HS-5 (cell line): ENCODE measurements around the gene TRAF3.
"Not testable (repeated sequence)": the region's sequence is repeated elsewhere in the genome, so short reads cannot be mapped to it uniquely, and the experiment has no call there.

Experiments used
- DNase-seq: peaks from one replicate; pipeline ENCODE4 v3.0.0-alpha.2; 2012; ENCODE audit warnings: low read depth

TRAF3 gene

GRCh38 chr14:102752239-102752847 lies 24.9 kb upstream of the TRAF3 start:
- DNase-seq, result no peak

- DNase-seq, result no peak
Observed at GRCh38 chr14:102754370-102755262, 22.6 kb upstream of the TRAF3 start.

GRCh38 chr14:102757646-102758045 lies 19.6 kb upstream of the TRAF3 start:
- no peak for DNase-seq

- no peak for DNase-seq
Observed at GRCh38 chr14:102758087-102758486, 19.2 kb upstream of the TRAF3 start.

GRCh38 chr14:102759456-102760187 lies 17.6 kb upstream of the TRAF3 start:
- no peak for DNase-seq

- DNase-seq, result no peak
Observed at GRCh38 chr14:102760496-102761193, 16.6 kb upstream of the TRAF3 start.

- DNase-seq, result no peak
Observed at GRCh38 chr14:102761206-102761605, 16.0 kb upstream of the TRAF3 start.

GRCh38 chr14:102764220-102764671 lies 13.0 kb upstream of the TRAF3 start:
- no peak for DNase-seq

GRCh38 chr14:102765770-102766169 lies 11.5 kb upstream of the TRAF3 start:
- not testable (repeated sequence) for DNase-seq

- DNase-seq, result no peak
Observed at GRCh38 chr14:102768223-102769048, 8.8 kb upstream of the TRAF3 start.

- DNase-seq, result no peak
Observed at GRCh38 chr14:102769049-102769327, 8.3 kb upstream of the TRAF3 start.

GRCh38 chr14:102770147-102771123 lies 6.8 kb upstream of the TRAF3 start:
- no peak for DNase-seq

- DNase-seq, result no peak
Observed at GRCh38 chr14:102771144-102771543, 6.1 kb upstream of the TRAF3 start.

- no peak for DNase-seq
Observed at GRCh38 chr14:102772781-102773570, 4.3 kb upstream of the TRAF3 start.

- DNase-seq, result no peak
Observed at GRCh38 chr14:102774391-102775153, 2.7 kb upstream of the TRAF3 start.

- DNase-seq, result no peak
Observed at GRCh38 chr14:102775855-102776760, 1.1 kb upstream of the TRAF3 start.

- DNase-seq, result no peak
Observed at GRCh38 chr14:102777711-102778337, 575 bp downstream of the TRAF3 start.
